Activated CD4-positive, CD25-positive, alpha-beta regulatory T cell treated with anti-CD3 and anti-CD28 coated beads, Interleukin-2, amount 50 U/mL, for 72 hours (primary cell): ENCODE data around the gene APBA1.

Experiments used
- DNase-seq: peaks from one replicate; pipeline ENCODE4 v3.0.0; 2021

Gene APBA1

GRCh38 chr9:69655065-69655464, 17.1 kb downstream of the APBA1 start:
- no peak for DNase-seq

GRCh38 chr9:69653261-69653660, 18.9 kb downstream of the APBA1 start:
- no peak for DNase-seq

GRCh38 chr9:69649566-69650250, 22.5 kb downstream of the APBA1 start:
- DNase-seq: no peak

GRCh38 chr9:69647804-69648203, 24.4 kb downstream of the APBA1 start:
- DNase-seq: no peak

- DNase-seq: no peak
Measured at GRCh38 chr9:69646810-69647209, 25.4 kb downstream of the APBA1 start.

GRCh38 chr9:69645488-69645887, 26.7 kb downstream of the APBA1 start:
- DNase-seq: no peak

- no peak for DNase-seq
Measured at GRCh38 chr9:69643098-69643497, 29.1 kb downstream of the APBA1 start.

- DNase-seq: no peak
Measured at GRCh38 chr9:69637817-69638200, 34.4 kb downstream of the APBA1 start.

- DNase-seq: no peak
Measured at GRCh38 chr9:69637193-69637816, 34.9 kb downstream of the APBA1 start.

- DNase-seq: no peak
Measured at GRCh38 chr9:69633716-69634115, 38.5 kb downstream of the APBA1 start.

GRCh38 chr9:69632768-69633167, 39.4 kb downstream of the APBA1 start:
- no peak for DNase-seq

GRCh38 chr9:69627281-69627680, 44.9 kb downstream of the APBA1 start:
- DNase-seq: no peak

GRCh38 chr9:69623276-69623675, 48.9 kb downstream of the APBA1 start:
- DNase-seq: no peak

GRCh38 chr9:69622676-69623075, 49.5 kb downstream of the APBA1 start:
- DNase-seq: no peak

- no peak for DNase-seq
Measured at GRCh38 chr9:69621730-69622460, 50.3 kb downstream of the APBA1 start.

GRCh38 chr9:69620731-69621130, 51.4 kb downstream of the APBA1 start:
- DNase-seq: no peak

- no peak for DNase-seq
Measured at GRCh38 chr9:69619233-69619632, 52.9 kb downstream of the APBA1 start.

GRCh38 chr9:69617006-69617405, 55.2 kb downstream of the APBA1 start:
- no peak for DNase-seq

- DNase-seq: no peak
Measured at GRCh38 chr9:69615880-69616279, 56.3 kb downstream of the APBA1 start.

GRCh38 chr9:69611221-69611620, 61.0 kb downstream of the APBA1 start:
- DNase-seq: no peak

GRCh38 chr9:69609156-69609555, 63.0 kb downstream of the APBA1 start:
- no peak for DNase-seq

- DNase-seq: no peak
Measured at GRCh38 chr9:69606089-69606488, 66.1 kb downstream of the APBA1 start.

- DNase-seq: no peak
Measured at GRCh38 chr9:69605406-69605805, 66.8 kb downstream of the APBA1 start.

- DNase-seq: no peak
Measured at GRCh38 chr9:69604568-69605219, 67.5 kb downstream of the APBA1 start.
